Activated CD8-positive, alpha-beta memory T cell treated with anti-CD3 and anti-CD28 coated beads, Interleukin-2, amount 10 ng/mL, durations not matched to agents 7 days and 5 days (primary cell): ENCODE data around the gene BARHL1. TPM values are rescaled to one million over a fixed set of nuclear protein-coding genes. Genes with fewer than 3 reads are reported as not detected.

Source experiments
- ATAC-seq: fragments of 150-1000 bp; cut with Tn5 transposase; one replicate; pipeline ENCODE4 v1.10.0; 2021; ENCODE audit warnings: moderate library complexity
- CTCF ChIA-PET: fragments of 350-600 bp; sonication (Branson Sonifier 250); formaldehyde crosslinking; loops from one replicate; lab custom pipeline; 2021; ENCODE audit warnings: antibody characterized with exemption; lab: Charles Lee
- DNase-seq: peaks from one replicate; pipeline ENCODE4 v3.0.0-alpha.2; 2020
- H3K27ac Mint-ChIP-seq: one replicate; pipeline ENCODE4 v1.8.0; 2021; ENCODE audit warnings: mild to moderate bottlenecking, mixed read lengths
- H3K27me3 Mint-ChIP-seq: one replicate; pipeline ENCODE4 v1.8.0; 2021; ENCODE audit warnings: mixed read lengths
- H3K36me3 Mint-ChIP-seq: one replicate; pipeline ENCODE4 v1.8.0; 2021; ENCODE audit warnings: mild to moderate bottlenecking, mixed read lengths
- H3K4me1 Mint-ChIP-seq: one replicate; pipeline ENCODE4 v1.8.0; 2021; ENCODE audit warnings: mixed read lengths
- H3K4me3 Mint-ChIP-seq: one replicate; pipeline ENCODE4 v1.8.0; 2021; ENCODE audit warnings: mild to moderate bottlenecking, moderate library complexity, mixed read lengths
- H3K9me3 Mint-ChIP-seq: one replicate; pipeline ENCODE4 v1.8.0; 2022; ENCODE audit warnings: low read depth, mixed read lengths
- total RNA-seq, 2 experiments: library from RNA; stranded (reverse); gene quantifications; one replicate each; pipeline ENCODE4 v1.2.3, GENCODE V29; 2021

BARHL1 gene
- total RNA-seq, 2 experiments from 2014 or later: not detected

- no peak overlapping the region for H3K27ac Mint-ChIP-seq
- H3K9me3 Mint-ChIP-seq: no peaks in the 10 kb centered on the region
- no peak for ATAC-seq
- peaks cover 18% of the 10 kb centered on the region for H3K4me1 Mint-ChIP-seq
- no peaks in the 10 kb centered on the region for H3K27me3 Mint-ChIP-seq
- H3K4me3 Mint-ChIP-seq: no peak overlapping the region
- CTCF ChIA-PET: interaction anchor here (1.5 kb wide), 1 partner anchor 28 kb away, joined by 4 read pairs; no protein-coding TSS in a partner anchor
- DNase-seq: no peak
- H3K36me3 Mint-ChIP-seq: peaks cover 14% of the 10 kb centered on the region
Observed at GRCh38 chr9:132616725-132617124, 34.3 kb downstream of the BARHL1 start.

- no peak for ATAC-seq
- H3K4me1 Mint-ChIP-seq: peaks cover 3% of the 10 kb centered on the region
- no peaks in the 10 kb centered on the region for H3K9me3 Mint-ChIP-seq
- CTCF ChIA-PET: interaction anchor here (0.8 to 1.0 kb wide), 2 partner anchors 28 to 210 kb away, joined by 3 read pairs; no protein-coding TSS in a partner anchor
- H3K4me3 Mint-ChIP-seq: no peak overlapping the region
- H3K36me3 Mint-ChIP-seq: peaks cover 14% of the 10 kb centered on the region
- H3K27ac Mint-ChIP-seq: no peak overlapping the region
- DNase-seq: no peak
- H3K27me3 Mint-ChIP-seq: no peaks in the 10 kb centered on the region
Observed at GRCh38 chr9:132622159-132622558, 39.8 kb downstream of the BARHL1 start.

DNA sequence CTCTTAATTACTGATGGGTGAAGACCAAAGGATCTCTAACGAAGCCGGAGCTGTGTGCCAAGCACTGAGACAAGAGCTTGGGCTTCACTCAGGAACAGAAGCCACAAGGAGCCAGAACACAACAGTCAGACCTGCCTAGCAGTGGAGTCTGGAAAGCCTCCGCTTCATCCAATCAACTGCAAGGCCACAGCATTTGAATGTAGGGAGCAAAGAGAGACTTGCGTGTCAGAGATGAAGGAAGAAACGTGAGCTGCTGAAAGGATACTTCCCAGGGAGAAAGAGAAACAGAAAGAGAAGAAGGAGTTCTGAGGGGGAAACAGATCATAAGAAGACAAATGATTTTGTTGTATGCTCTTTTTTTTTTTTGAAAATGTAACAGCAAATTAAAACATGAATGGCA, 43.9 kb downstream of the BARHL1 start:
- no peak for ATAC-seq
- CTCF ChIA-PET: interaction anchor here (0.9 kb wide), 1 partner anchor 30 kb away, joined by 3 read pairs; no protein-coding TSS in a partner anchor
- H3K27me3 Mint-ChIP-seq: no peaks in the 10 kb centered on the region
- peaks cover 16% of the 10 kb centered on the region for H3K36me3 Mint-ChIP-seq
- H3K4me3 Mint-ChIP-seq: no peak overlapping the region
- DNase-seq: no peak
- H3K27ac Mint-ChIP-seq: no peak overlapping the region
- H3K9me3 Mint-ChIP-seq: no peaks in the 10 kb centered on the region
- H3K4me1 Mint-ChIP-seq: peaks cover 2% of the 10 kb centered on the region

DNA sequence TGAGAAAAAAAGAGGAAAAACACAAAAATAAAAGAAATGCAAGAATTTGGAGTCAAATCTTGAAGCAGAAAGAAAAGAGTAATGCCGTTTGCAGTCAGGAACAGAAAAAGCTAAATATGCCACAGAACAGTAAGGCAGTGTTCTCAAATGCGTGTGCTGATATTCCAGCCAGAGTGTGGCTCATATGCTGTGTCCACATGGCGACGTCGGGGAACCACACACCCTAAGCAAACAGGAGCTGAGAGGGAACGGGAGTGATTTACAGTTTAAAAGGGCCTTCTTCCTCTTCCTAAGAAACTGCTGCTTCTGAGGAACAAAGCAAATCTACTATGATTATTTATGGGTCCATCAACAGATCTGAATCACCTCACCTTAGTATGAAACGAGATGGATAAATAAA, 44.7 kb downstream of the BARHL1 start:
- H3K9me3 Mint-ChIP-seq: no peaks in the 10 kb centered on the region
- CTCF ChIA-PET: no interaction called here
- no peak overlapping the region for H3K27ac Mint-ChIP-seq
- DNase-seq (no peak), ATAC-seq (no peak)
- H3K27me3 Mint-ChIP-seq: no peaks in the 10 kb centered on the region
- H3K36me3 Mint-ChIP-seq: peaks cover 16% of the 10 kb centered on the region
- H3K4me1 Mint-ChIP-seq: peaks cover 2% of the 10 kb centered on the region
- no peak overlapping the region for H3K4me3 Mint-ChIP-seq

DNA sequence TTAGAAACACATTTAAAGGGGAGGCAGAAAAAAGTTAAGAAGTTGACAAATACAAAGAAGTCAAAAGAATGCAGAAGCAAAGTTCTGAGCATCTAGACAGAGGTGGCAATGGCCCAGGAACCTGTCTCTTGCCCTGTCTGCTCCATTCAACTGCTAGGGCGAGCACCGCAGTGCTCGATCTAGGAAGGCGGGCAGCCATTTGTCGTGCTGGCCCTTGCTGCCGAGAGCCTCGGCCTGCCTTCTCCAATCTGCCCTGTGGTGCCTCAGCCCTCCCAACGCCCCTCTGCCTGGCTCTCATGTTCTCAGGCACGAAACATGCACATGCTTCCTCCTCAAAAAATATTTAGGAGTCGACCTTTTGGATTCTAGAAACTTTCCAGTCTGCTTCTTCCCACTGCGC, 45.2 kb downstream of the BARHL1 start:
- Mint-ChIP-seq H3K9me3 (no peaks in the 10 kb centered on the region), H3K27me3 (no peaks in the 10 kb centered on the region), H3K27ac (no peak overlapping the region), H3K4me3 (no peak overlapping the region), H3K4me1 (peaks cover 2% of the 10 kb centered on the region), H3K36me3 (peaks cover 16% of the 10 kb centered on the region)
- ATAC-seq (no peak), DNase-seq (no peak)
- CTCF ChIA-PET: no interaction called here

DNA sequence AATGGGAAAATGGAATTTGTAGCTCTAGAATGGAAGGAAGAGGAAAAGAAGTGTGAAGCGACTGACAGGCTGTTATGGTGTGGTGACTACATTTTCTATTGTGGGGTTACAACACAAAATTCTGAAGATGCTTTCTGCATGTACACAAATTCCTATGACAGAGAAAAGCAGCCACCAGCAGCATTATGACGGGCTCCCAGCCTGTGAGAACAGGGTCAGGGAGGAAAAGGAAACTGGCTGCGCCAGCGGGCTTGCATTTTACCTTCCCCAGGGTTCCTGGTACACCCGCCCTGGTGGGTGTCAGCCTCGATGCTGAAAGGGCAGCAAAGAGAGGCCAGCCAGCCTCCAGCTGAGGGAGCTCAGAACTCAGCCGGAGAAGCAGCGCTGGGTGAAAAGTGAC, 46.3 kb downstream of the BARHL1 start:
- no peak overlapping the region for H3K27ac Mint-ChIP-seq
- DNase-seq: no peak
- peaks cover 2% of the 10 kb centered on the region for H3K4me1 Mint-ChIP-seq
- no peak overlapping the region for H3K4me3 Mint-ChIP-seq
- no peaks in the 10 kb centered on the region for H3K27me3 Mint-ChIP-seq
- CTCF ChIA-PET: no interaction called here
- no peaks in the 10 kb centered on the region for H3K9me3 Mint-ChIP-seq
- no peak for ATAC-seq
- H3K36me3 Mint-ChIP-seq: peaks cover 15% of the 10 kb centered on the region

- DNase-seq (no peak), ATAC-seq (no peak)
- CTCF ChIA-PET: no interaction called here
- peaks cover 15% of the 10 kb centered on the region for H3K36me3 Mint-ChIP-seq
- H3K9me3 Mint-ChIP-seq: no peaks in the 10 kb centered on the region
- no peaks in the 10 kb centered on the region for H3K27me3 Mint-ChIP-seq
- H3K27ac Mint-ChIP-seq: no peak overlapping the region
- no peak overlapping the region for H3K4me3 Mint-ChIP-seq
- H3K4me1 Mint-ChIP-seq: peaks cover 2% of the 10 kb centered on the region
Observed at GRCh38 chr9:132630116-132630515, 47.7 kb downstream of the BARHL1 start.

GRCh38 chr9:132630811-132631210, 48.4 kb downstream of the BARHL1 start:
- CTCF ChIA-PET: no interaction called here
- Mint-ChIP-seq H3K4me3 (no peak overlapping the region), H3K27ac (no peak overlapping the region), H3K36me3 (peaks cover 13% of the 10 kb centered on the region), H3K4me1 (peaks cover 2% of the 10 kb centered on the region), H3K27me3 (no peaks in the 10 kb centered on the region), H3K9me3 (no peaks in the 10 kb centered on the region)
- no peak for DNase-seq
- no peak for ATAC-seq

DNA sequence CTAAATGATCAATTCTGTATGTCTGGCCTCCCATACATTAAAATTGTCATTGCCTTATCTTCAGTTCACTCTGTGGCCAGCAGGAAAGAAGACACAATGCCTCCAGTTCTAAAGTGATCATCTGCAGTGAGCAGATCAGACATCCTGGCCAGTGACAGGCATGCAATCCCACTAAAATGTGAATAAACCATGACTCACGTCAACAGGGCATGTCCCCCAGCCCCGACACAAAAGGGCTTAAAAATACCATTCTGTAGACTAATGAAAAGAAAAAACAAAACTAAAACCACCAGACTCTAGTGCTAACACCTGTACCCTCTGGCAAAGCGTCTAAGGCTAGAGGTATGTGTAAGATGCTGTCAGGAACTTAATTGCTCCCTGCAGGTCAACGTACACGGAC, 48.9 kb downstream of the BARHL1 start:
- Mint-ChIP-seq H3K27ac (no peak overlapping the region), H3K27me3 (no peaks in the 10 kb centered on the region), H3K36me3 (peaks cover 13% of the 10 kb centered on the region), H3K9me3 (no peaks in the 10 kb centered on the region), H3K4me3 (no peak overlapping the region), H3K4me1 (peaks cover 2% of the 10 kb centered on the region)
- no peak for ATAC-seq
- CTCF ChIA-PET: no interaction called here
- DNase-seq: no peak

GRCh38 chr9:132631685-132632084, 49.3 kb downstream of the BARHL1 start:
- CTCF ChIA-PET: no interaction called here
- no peaks in the 10 kb centered on the region for H3K9me3 Mint-ChIP-seq
- no peak overlapping the region for H3K4me3 Mint-ChIP-seq
- no peaks in the 10 kb centered on the region for H3K27me3 Mint-ChIP-seq
- no peak overlapping the region for H3K27ac Mint-ChIP-seq
- ATAC-seq (no peak), DNase-seq (no peak)
- peaks cover 13% of the 10 kb centered on the region for H3K36me3 Mint-ChIP-seq
- peaks cover 2% of the 10 kb centered on the region for H3K4me1 Mint-ChIP-seq

DNA sequence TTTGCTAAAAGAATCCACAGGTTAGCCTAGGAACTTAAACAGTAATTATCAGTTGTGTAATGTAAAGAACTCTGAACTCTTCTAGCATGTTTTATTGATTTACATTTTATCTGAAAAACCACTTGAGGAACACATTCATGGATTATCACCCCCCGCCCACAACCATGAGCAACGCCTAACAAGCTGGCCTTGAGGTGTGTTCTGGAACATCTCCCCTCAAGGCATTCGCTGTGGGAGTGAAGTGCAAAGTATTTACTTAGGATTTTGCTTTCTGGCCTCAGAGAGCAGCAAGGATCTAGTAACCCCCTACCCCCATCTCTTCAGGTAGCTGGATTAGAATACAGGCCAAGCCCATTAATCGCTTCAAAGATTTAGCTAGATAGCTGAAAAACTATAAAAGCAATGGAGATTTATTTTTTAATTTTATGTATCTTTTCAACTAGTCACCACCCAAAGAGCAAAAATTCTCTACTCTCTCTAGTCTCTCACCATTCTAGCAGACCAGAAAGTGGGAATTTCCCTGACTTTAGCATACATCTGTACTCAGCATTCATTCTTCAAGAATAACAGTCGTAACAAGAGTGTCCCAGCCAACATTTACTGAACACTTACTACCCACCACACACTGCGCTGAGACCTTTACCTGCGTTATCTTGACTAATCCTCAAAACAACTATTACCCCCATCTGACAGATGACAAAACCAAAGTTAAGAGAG, 50.2 kb downstream of the BARHL1 start:
- Mint-ChIP-seq H3K27me3 (no peaks in the 10 kb centered on the region), H3K27ac (no peak overlapping the region), H3K9me3 (no peaks in the 10 kb centered on the region), H3K4me3 (no peak overlapping the region), H3K4me1 (peaks cover 2% of the 10 kb centered on the region), H3K36me3 (peaks cover 13% of the 10 kb centered on the region)
- CTCF ChIA-PET: no interaction called here
- DNase-seq: no peak
- no peak for ATAC-seq

GRCh38 chr9:132634327-132634726, 51.9 kb downstream of the BARHL1 start:
- DNase-seq (no peak), ATAC-seq (no peak)
- H3K9me3 Mint-ChIP-seq: no peaks in the 10 kb centered on the region
- no peak overlapping the region for H3K4me3 Mint-ChIP-seq
- no peak overlapping the region for H3K27ac Mint-ChIP-seq
- H3K4me1 Mint-ChIP-seq: peaks cover under 1% of the 10 kb centered on the region
- CTCF ChIA-PET: no interaction called here
- H3K27me3 Mint-ChIP-seq: no peaks in the 10 kb centered on the region
- peaks cover 9% of the 10 kb centered on the region for H3K36me3 Mint-ChIP-seq

GRCh38 chr9:132637351-132637750, 54.9 kb downstream of the BARHL1 start:
- CTCF ChIA-PET: interaction anchor here (1.9 kb wide), 1 partner anchor 12 kb away, joined by 4 read pairs; no protein-coding TSS in a partner anchor
- Mint-ChIP-seq H3K4me1 (no peaks in the 10 kb centered on the region), H3K27ac (no peak overlapping the region), H3K4me3 (no peak overlapping the region), H3K9me3 (no peaks in the 10 kb centered on the region), H3K36me3 (peaks cover 1% of the 10 kb centered on the region), H3K27me3 (no peaks in the 10 kb centered on the region)
- DNase-seq: no peak
- no peak for ATAC-seq

GRCh38 chr9:132637801-132638200, 55.4 kb downstream of the BARHL1 start:
- DNase-seq: no peak
- Mint-ChIP-seq H3K9me3 (no peaks in the 10 kb centered on the region), H3K27me3 (no peaks in the 10 kb centered on the region), H3K4me1 (no peaks in the 10 kb centered on the region), H3K36me3 (peaks cover 1% of the 10 kb centered on the region), H3K4me3 (no peak overlapping the region), H3K27ac (no peak overlapping the region)
- no peak for ATAC-seq
- CTCF ChIA-PET: no interaction called here
